GM18907 (cell line): Measurements from ENCODE around the gene RNF26.

ENCODE experiments used
- ATAC-seq: cut with Tn5 transposase; IDR thresholded peaks from one replicate; pipeline ENCODE4 v1.9.1; 2021; ENCODE audit warnings: mild to moderate bottlenecking, moderate library complexity; ENCODE audit not compliant: unreplicated experiment

Gene RNF26

DNA sequence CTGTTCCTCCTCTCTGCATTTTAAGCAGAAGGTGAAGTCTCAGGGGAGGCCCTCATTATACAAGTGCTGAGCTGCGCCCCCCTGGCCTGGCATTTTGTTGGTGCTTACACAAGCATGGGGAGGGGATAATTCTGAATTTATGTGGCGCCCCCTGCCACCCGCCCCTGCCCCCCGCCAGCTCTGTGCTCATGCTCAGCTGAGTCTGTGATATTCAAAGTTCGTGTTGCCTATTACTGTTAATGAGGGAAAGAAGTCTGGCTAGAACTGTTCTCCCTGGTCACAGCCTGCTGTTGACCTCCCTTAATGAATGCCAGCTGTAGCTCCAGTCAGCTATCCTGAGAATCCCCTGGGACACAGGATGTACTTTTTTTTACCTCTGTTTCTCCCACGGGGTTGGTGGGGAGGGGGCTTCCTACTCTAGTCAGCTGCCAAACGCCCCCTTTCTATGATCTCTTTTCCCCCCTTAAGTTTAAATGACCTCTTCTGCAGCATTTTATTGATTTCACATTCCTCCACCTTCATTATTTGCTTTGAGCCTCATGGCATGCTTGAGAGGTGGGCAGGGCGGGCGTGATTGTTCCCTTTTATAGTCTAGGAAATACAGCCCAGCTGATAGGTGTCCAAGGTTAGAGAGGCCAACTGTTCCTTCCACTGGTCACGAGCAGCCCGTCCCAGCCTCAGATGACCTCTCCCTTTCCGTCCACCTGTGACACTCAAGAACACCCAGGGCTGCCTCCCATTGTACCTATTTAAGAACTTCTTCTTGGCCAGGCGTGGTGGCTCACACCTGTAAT, 35.0 kb downstream of the RNF26 start:
- no peak for ATAC-seq

- ATAC-seq, result no peak
Observed at GRCh38 chr11:119370486-119371046, 36.2 kb downstream of the RNF26 start.

GRCh38 chr11:119371067-119371601, 36.8 kb downstream of the RNF26 start:
- ATAC-seq, result no peak

GRCh38 chr11:119371778-119372182, 37.5 kb downstream of the RNF26 start:
- ATAC-seq, result no peak

- ATAC-seq, result no peak
Observed at GRCh38 chr11:119372260-119373058, 38.1 kb downstream of the RNF26 start.

DNA sequence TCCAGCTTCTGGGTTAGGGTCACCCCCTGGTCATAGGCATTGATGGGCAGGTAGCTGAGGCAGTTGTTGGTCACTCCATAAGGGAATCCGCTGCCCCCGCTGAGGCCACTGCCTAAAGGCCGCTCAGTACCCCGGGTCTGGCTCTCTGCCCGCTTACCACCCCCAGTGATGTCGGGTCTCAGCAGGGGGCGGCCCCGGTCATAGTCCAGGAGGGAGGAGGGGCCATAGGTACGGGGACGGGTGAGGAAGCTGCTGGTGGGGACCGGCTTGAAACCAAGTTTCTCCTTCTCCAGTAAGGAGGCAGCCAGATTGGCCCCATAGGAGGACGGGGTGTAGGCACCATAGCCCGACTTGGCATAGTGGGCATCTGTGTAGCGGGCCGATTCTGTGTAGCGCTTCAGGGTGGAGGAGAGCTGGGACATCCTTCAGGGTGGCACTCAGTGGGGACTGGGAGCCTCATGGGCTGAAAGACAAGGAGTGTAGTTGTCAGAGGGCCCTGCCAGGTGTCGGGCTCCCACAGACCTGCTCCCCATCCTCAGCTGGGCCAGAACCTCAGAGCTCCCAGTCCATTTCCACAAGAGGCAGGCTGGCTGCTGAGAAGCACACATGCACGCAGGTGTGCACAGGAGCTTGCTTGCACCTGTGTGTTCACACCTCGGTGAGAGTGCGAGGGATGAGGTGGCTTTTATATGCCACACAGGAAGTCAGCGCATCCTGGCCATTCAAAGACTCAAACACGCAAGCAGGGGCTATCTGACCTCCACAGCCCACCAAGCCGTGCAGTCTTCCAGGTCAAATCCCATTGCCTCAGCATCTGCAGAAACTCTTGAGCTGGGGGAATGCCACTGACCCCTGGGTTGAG, 39.0 kb downstream of the RNF26 start:
- no peak for ATAC-seq

- ATAC-seq, result no peak
Observed at GRCh38 chr11:119373921-119374631, 39.7 kb downstream of the RNF26 start.

DNA sequence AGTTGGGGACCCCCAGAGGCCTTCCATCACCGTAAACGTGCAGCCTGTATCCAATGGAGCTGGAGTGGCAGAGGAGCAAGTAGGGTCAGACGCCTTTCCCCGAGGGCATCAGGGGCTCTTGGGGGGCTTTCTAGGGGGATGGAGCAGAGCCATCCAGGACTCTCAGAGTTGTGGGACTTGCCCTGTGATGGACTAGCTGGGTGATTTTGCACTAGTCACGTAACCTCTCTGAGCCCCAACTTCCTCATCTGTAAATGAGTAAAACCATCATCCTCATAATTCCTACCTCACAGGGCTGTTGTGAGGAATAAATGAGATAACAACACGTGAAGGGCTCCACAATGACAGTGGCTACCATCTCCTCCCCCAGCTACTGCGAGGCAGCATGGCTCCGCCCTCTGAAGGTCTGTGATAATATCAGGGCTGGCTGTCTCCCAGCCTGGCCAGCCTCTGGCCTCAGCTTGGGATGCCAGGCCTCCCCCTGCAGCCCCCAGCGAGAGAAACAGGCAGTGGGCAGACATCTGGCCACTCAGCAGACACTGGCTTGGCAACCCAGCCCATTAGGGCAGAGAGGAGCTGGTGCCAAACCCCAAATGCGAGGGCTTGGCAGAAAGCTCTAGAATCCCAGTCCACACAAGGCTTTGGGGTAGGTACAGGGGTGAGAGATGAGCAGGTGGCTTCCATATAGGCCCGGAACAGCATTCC, 40.5 kb downstream of the RNF26 start:
- ATAC-seq, result no peak

DNA sequence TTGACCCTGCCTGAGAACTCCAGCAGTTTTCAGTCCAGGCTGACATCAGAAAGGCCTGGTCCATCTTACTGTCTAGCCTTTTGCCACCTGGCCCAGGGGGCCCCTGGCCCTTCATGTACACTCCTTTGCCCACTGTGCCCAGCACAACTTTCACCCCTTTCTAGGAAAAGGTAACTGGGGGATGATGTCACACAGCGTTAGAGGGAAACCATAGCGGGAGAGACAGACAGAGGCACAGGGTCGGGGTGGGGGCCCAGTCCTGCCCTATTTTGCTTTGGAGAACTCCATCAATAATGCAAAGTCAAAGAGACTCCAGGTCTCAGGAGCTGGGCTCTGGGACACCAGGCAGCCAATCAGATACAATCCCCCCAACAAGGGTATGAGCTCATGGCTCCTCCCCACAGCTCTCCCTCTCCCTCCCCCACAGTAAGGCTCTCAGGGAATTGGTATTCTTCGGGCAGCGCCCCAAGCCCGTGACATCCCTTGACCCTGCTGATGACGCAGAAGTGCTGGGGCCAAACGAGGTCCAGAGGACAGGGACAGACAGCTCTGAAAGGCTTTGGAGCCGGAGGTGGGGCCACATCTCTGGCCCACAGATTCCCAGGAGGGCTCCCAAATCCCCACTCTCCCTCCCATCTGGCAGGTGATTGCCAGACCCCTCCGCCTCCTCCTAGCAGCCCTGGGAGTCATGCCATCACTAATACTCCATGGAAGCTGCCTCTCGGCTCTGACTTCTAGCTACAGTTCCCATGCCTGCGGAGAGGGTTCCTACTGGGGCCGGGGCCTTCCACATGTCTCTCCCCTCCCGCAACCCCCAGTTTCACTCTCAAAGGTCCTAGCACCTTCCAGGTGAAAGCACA, 41.2 kb downstream of the RNF26 start:
- ATAC-seq, result no peak

DNA sequence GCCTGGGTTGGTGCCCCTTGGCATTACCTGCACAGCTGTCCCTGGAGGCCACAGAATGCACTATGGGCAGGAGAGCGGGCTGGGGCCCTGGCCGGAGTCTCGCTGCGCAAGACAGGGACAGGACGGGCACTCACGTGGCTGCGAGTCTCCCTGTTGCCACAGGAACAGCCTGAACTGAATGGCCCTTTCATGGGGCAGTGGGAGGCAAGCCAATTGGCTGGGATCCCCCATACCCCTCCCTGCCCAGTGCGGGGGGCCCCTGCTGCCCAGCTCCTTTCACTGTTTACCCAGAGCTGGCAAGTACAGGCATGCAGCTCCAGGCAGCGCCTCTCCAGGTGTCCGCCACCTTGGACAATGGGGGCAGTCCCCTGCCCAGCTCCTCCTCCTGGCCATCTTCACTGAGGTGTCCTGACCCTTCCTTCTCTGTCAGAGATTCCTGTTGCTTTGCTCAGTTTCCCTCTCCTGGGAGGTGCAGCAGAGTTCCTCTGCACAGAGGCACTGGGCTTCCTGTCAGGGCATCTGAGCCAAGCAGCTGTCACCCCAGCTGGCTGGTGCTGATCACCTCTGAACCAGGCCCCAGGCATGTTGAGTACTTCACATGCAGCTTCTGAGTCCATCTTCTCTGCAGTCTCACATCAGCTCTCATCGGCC, 42.0 kb downstream of the RNF26 start:
- ATAC-seq, result no peak

DNA sequence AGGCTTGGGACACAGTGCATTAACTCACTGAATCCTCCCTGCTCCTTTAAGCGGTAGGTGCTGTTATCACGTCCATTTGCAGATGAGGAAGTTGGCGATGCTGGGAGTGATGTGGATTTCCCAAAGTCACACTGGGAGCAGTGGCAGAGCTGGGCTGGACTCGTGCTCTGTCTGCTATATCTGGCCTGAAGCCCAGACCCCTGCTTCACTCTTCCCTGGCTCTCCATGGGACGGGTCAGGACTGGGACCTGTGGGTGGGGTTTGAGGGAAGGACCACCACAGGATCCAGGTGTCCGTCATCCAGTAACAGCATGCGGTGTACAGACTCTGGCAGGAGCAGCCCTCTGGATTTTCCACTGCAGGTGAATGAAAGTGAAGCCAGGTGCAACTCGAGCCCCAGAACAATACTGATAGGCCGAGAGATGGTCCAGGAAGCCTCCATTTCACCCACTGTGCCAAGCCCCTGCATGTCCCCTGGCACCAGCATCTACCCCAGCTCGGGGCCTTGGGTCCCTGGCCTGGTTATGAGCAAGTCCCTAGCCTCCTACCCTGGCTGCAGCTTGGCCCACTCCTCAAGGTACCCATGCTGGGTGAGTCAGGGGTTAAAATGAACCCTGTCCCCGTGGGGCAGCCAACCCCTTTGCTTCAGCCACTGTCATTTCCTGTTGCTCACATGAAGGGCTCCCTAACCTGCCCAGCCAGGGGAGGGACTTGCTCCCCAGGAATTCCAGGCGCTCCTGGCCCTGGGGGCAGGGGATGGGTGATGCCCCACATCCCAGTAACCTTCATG, 43.0 kb downstream of the RNF26 start:
- no peak for ATAC-seq

- ATAC-seq, result no peak
Observed at GRCh38 chr11:119377961-119378667, 43.8 kb downstream of the RNF26 start.

DNA sequence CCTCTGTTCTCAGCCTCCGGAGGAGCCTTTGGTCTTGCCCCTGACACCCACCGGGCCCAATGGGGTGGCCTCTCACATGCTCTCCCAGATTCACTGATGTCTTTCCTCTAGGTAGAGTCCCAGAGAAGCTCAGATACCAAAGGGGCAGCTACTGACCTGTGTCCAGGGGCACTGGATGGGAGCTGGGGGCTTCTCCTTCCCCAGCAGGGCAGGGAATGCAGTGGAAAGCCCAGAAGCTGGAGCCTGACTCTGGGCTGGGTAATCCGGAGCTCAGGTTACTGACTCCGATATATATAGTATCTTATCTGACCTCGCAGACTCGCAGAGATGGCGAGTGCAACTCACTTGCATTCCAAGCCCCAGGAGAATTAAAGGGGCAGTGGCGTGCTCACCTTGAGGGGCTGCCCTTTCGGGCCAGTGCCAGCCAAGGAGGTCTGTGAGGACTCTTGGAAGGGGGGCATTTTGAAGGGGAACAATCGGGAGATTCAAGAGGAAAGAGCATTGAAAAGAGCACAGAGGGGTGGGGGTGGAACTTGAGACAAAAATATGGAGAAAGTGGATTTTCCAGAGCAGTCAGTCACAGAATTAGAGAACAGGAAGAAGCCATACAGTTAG, 44.6 kb downstream of the RNF26 start:
- no peak for ATAC-seq

DNA sequence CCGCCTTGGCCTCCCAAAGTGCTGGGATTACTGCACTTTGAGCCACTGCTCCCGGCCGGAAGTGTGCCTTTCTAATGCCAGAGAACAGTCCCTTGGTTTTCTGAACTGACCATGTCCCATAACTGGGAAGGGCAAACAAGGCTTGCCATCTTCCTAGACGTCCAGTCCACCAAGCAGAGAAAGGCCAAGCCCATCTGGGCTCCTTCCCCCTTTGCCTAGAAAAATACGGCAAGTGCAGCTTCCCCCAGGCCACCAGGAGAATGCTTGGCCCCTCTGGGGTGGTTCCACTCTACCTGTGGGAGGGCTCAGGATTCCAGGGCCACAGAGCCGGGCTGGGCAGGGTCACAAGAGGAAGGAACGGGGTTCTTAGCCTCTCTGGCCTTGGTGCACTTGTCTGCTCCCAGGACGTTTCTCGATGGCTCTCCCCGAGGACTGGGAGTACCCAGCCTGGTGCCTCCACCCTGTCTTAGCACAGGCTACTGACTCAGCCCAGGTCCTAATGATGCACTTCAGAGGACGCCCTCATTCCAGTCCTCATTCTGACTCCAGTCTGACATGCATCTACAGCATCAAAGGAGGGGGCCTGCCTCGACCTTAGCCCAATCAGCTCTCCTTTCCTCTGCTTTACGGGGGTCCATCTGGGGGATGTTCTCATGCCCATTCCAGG, 46.0 kb downstream of the RNF26 start:
- ATAC-seq, result no peak

GRCh38 chr11:119380827-119381180, 46.5 kb downstream of the RNF26 start:
- no peak for ATAC-seq
